CMK (cell line): ENCODE results near the gene PCCA.
"Not testable (repeated sequence)": the region's sequence is repeated elsewhere in the genome, so short reads cannot be mapped to it uniquely, and the experiment has no call there.

ENCODE experiments used
- DNase-seq: peaks from one replicate; pipeline ENCODE4 v3.0.0-alpha.2; 2010; ENCODE audit warnings: low read depth

PCCA gene

DNA sequence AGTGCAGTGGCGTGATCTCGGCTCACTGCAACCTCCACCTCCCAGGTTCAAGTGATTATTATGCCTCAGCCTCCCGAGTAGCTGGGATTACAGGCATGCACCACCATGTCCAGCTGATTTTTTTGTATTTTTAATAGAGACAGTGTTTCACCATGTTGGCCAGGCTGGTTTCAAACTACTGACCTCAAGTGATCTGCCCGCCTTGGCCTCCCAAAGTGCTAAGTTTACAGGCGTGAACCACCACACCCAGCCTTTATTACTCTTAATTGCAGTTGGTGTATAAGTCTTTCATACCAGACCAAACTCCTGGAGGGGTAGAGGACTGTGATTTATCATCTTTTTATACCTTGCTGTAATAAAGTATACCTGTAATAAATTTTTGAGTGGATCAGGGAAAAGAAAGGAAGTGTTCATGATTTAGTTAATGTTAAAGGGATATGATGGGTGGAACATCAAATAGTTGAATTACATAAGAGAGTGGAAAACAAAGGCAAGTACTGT, 52.6 kb downstream of the PCCA start:
- not testable (repeated sequence) for DNase-seq

GRCh38 chr13:100146534-100146933, 57.6 kb downstream of the PCCA start:
- DNase-seq, result no peak

GRCh38 chr13:100147825-100148224, 58.9 kb downstream of the PCCA start:
- no peak for DNase-seq

DNA sequence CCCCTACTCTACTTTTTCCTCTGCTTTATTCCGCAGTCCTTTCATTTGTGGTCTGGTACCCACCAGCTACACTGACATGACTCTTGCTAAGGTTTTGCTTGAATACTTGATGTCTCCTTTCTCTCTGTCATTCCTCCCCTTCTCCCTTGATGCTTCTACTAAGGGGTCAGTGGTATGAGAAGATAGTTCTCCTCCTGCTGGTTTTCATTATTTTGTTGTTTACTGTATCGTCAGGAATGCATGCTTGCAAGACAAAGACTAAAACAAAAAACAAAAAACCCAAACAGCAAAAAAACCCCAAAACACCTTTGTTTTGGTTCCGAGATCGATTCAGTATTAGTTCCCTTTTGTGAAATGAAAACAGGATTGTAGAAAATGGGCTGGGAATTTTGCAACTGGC, 59.5 kb downstream of the PCCA start:
- DNase-seq, result no peak

GRCh38 chr13:100149389-100149788, 60.5 kb downstream of the PCCA start:
- no peak for DNase-seq

GRCh38 chr13:100150711-100151110, 61.8 kb downstream of the PCCA start:
- DNase-seq, result not testable (repeated sequence)

GRCh38 chr13:100154842-100155416, 66.0 kb downstream of the PCCA start:
- DNase-seq, result no peak

DNA sequence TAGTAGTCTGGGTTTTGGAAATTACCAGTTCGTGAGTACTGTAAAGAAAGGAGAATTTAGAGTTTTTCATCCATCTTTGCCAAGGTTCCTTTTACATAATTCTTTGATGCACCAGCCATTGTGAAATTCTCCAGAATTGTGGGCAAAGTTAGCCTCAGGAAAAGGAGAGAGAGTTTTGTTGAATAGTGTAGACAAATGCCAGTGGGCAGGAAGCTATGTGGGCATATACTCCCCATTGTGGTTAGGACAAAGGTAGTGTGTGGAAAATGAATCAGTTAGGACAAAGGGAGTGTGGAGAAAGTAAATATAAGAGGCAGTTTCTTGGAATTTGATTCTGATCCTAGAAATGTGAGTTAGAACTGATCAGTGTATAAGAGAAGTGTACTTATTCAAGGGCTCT, 67.9 kb downstream of the PCCA start:
- no peak for DNase-seq

DNA sequence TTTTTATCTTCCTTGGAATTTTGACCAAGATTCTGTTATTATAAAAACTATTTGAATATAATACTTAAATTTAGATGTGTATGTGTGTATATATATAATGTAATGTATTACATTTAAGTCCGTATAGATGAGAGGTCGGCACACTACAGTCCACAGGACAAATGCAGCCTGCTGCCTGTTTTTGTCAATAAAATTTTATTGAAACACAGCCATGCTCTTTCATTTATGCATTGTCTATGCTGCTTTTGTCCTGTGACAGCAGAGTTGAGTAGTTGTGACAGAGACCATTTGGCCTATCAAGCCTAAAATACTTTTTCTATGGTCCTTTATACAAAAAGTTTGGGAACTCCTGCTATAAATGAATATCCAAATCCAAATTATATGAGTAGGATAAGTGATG, 69.7 kb downstream of the PCCA start:
- no peak for DNase-seq

DNA sequence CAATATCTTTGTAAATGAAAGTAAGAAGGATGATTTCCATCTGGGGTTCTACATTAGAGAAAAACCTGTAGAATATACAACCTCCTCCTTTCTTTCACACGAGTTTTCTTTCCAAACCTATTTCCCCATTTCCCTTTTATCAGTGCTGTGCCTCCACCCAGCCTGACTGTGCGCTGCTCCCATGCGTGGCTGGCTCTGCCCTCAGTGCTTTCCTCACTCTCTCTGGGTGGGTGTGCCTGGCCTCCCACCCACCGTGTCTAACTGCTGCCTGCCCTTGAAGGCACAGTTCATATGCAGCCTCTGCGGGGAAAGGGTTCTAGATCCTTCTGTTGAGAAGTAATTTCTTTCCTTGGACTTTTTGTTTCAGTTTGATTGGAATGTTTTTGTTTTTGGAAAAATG, 70.7 kb downstream of the PCCA start:
- DNase-seq, result no peak

DNA sequence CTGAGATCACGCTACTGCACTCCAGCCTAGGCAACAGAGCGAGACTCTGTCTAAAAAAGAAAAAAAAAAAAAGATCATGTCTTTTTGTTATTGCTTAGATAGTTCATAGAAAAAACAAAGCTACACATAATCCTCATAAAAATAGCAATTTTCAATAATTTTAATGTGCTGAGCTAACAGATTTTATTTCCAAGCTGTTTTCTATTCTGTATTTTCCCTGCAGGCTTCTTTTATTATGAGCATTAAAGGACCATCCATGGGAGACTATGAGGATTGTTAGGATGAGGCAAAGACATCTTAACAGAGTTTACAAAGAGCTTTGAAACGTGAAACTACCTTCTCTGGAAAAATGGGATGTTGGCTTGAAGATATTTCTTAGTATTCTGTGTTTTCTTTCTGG, 71.6 kb downstream of the PCCA start:
- no peak for DNase-seq

GRCh38 chr13:100163375-100163774, 74.5 kb downstream of the PCCA start:
- DNase-seq, result no peak

DNA sequence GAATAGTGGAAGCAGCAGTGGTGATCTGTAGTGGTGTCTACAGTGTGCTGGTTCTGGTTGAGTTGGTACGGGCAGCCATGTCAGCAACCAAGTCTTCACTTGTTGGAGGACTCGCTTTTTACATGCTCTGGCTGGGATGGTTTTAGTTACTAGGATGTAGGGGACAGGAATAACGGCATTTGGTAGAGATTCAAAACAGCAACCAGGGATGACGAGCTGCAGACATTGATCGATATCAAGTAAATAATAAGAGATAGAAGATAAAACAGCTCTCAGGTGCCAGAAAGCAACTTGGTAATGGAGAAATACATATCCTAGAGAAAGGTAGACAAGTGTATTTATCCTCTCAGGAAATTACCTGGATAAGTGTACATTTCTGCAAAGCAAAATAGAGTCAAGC, 84.3 kb downstream of the PCCA start:
- no peak for DNase-seq

DNA sequence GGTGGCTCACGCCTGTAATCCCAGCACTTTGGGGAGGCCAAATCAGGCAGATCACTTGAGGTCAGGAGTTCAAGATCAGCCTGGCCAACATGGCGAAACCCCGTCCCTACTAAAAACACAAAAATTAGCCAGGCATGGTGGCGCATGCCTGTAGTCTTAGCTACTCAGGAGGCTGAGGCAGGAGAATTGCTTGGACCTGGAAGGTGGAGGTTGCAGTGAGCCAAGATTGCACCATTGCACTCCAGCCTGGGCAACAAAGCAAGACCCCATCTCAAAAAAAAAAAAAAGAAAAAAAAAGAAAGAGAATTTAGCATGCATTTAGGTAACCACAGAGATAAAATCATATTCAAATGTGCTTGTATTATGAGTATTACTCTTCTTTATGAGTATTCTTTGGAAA, 85.6 kb downstream of the PCCA start:
- not testable (repeated sequence) for DNase-seq

GRCh38 chr13:100175078-100175802, 86.3 kb downstream of the PCCA start:
- no peak for DNase-seq

DNA sequence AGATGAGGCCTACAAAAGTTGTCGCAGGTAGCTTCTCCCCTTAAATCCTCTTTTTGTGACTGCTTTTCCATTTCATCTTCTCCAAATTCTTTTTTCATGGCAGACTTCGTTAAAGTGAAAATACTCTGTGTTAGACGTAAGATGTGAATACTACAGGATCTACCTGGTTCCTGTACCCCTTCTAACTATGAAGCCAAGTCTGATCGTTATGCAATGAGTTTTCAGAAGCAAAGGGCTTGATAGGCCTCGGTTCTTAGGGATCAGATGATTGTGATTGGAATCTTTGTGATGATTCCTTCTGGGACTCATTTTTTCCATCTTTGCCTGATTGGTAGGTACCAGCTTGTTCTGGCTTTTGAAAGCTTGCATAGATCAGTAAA, 86.9 kb downstream of the PCCA start:
- DNase-seq, result no peak

- DNase-seq, result no peak
Measured at GRCh38 chr13:100176801-100177400, 88.0 kb downstream of the PCCA start.

DNA sequence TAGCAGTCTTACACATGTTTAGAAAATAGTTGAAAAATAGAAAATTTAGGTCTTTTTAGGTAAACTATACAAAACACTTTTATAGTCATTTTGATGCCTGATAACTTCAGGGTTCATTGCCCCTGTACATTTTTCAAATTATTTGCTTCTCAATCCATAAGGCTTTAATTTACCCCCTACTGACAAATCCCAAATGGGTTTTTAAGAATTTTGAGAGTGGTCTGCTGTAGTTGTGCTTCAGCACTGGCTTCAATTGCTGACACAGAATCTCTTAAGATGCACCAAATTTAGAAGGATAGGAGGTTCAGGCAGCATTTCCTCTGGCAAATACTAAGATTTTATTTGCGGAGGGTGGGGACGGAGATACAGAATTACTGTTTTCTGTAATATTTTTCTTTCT, 89.4 kb downstream of the PCCA start:
- no peak for DNase-seq

GRCh38 chr13:100179276-100179675, 90.4 kb downstream of the PCCA start:
- DNase-seq, result no peak

DNA sequence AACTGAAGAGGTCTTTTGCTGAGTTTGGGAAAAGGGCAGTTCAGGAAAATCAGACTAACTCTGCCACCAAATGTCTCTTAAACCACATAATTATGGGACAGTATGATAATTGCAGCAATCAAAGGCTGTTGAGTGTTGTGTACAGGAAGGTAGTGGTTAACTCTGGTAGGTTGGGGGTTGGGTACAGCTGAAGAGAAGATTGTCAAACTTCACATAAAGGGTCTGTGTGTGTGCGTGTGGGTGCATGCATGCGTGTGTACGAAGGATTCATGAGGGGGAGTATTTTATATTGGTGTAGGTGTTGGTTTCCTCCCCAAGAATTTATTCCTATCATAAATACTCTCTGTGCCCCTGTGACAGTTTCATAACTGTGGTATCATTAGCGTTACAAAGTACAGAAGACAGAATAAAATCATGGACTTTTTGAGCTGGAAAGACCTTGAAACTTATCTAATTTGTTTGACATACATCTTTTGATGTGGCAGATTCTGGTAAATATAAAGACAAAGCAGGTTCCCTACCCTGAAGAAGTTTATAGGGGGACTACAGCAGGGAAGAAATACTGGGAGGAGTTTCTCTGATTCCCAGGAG, 94.1 kb downstream of the PCCA start:
- no peak for DNase-seq

- no peak for DNase-seq
Measured at GRCh38 chr13:100184095-100184494, 95.2 kb downstream of the PCCA start.

DNA sequence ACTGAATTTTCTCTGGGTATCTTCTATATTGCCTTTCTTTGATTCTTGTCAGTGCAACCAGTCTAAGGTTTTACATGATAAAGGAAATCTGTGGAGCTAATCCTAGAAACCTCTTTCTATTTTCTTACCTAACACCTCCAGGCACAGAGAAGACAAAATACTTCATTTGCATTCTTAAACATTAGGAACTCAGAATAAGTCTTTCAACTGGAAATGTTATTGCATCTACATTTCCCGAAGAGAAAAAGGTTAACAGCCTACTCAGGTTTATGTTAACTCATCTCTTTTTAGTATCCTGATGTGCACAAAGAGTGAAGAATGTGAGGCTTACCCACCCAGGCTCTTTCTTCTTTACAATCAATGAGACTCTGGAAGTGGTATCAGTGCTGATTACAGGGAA, 106.7 kb downstream of the PCCA start:
- no peak for DNase-seq

- no peak for DNase-seq
Measured at GRCh38 chr13:100196375-100196774, 107.5 kb downstream of the PCCA start.
